ENCODE measurements around the gene GLIPR2.
A peak's percentile ranks its signal among the peaks of the same experiment; 100 is the strongest.
"Not testable (repeated sequence)": the region's sequence is repeated elsewhere in the genome, so short reads cannot be mapped to it uniquely, and the experiment has no call there.

Gene GLIPR2

GRCh38 chr9:36166168-36166927 lies 29.8 kb downstream of the GLIPR2 start:
- H3K9me3 ChIP-seq (ENCODE audit: control insufficient read depth, low read length): no peaks in the 10 kb centered on the region
- DNase-seq (ENCODE audit: low read depth): peak; percentile 90
- H3K36me3 ChIP-seq (ENCODE audit: control insufficient read depth, insufficient read depth, low read length, severe bottlenecking): peaks cover 5% of the 10 kb centered on the region
- peaks cover 44% of the 10 kb centered on the region for H3K4me1 ChIP-seq (ENCODE audit: control insufficient read depth, insufficient read depth, low read length)
- peak overlapping the region; percentile 85 for H3K9ac ChIP-seq (ENCODE audit: low read length)
- peak overlapping the region; percentile 83 for H3K4me3 ChIP-seq (ENCODE audit: low read length)
- no peaks in the 10 kb centered on the region for H3K27me3 ChIP-seq (replicated peaks; ENCODE audit: control insufficient read depth, insufficient read depth, low read length)

GRCh38 chr9:36169166-36169565 lies 32.6 kb downstream of the GLIPR2 start, which contains the start of gene CCIN:
TSS of gene CCIN (plus strand) at chr9:36169388. CDS start at chr9:36169503, 115 bp downstream.
- Histone ChIP-seq H3K4me1 (ENCODE audit: control insufficient read depth, insufficient read depth, low read length) (peaks cover 18% of the 10 kb centered on the region), H3K9me3 (ENCODE audit: control insufficient read depth, low read length) (no peaks in the 10 kb centered on the region)

GRCh38 chr9:36169708-36170107 lies 33.2 kb downstream of the GLIPR2 start:
- no peak overlapping the region for H3K9ac ChIP-seq (ENCODE audit: low read length)
- no peaks in the 10 kb centered on the region for H3K36me3 ChIP-seq (ENCODE audit: control insufficient read depth, insufficient read depth, low read length, severe bottlenecking)
- peaks cover 13% of the 10 kb centered on the region for H3K4me1 ChIP-seq (ENCODE audit: control insufficient read depth, insufficient read depth, low read length)
- H3K27me3 ChIP-seq (replicated peaks; ENCODE audit: control insufficient read depth, insufficient read depth, low read length): no peaks in the 10 kb centered on the region
- H3K9me3 ChIP-seq (ENCODE audit: control insufficient read depth, low read length): no peaks in the 10 kb centered on the region
- DNase-seq (ENCODE audit: low read depth): no peak
- no peak overlapping the region for H3K4me3 ChIP-seq (ENCODE audit: low read length)

More at GRCh38 chr9:36169166-36169565, 32.6 kb downstream of the GLIPR2 start, which contains the start of gene CCIN:
- Histone ChIP-seq H3K27me3 (replicated peaks; ENCODE audit: control insufficient read depth, insufficient read depth, low read length) (no peaks in the 10 kb centered on the region), H3K36me3 (ENCODE audit: control insufficient read depth, insufficient read depth, low read length, severe bottlenecking) (no peaks in the 10 kb centered on the region), H3K4me3 (ENCODE audit: low read length) (no peak within 1 kb of the TSS), H3K9ac (ENCODE audit: low read length) (no peak within 1 kb of the TSS)
- no peak for DNase-seq (ENCODE audit: low read depth)

- no peak for DNase-seq (ENCODE audit: low read depth)
- no peaks in the 10 kb centered on the region for H3K36me3 ChIP-seq (ENCODE audit: control insufficient read depth, insufficient read depth, low read length, severe bottlenecking)
- no peaks in the 10 kb centered on the region for H3K9me3 ChIP-seq (ENCODE audit: control insufficient read depth, low read length)
- no peak overlapping the region for H3K4me3 ChIP-seq (ENCODE audit: low read length)
- peaks cover 4% of the 10 kb centered on the region for H3K4me1 ChIP-seq (ENCODE audit: control insufficient read depth, insufficient read depth, low read length)
- no peak overlapping the region for H3K9ac ChIP-seq (ENCODE audit: low read length)
- no peaks in the 10 kb centered on the region for H3K27me3 ChIP-seq (replicated peaks; ENCODE audit: control insufficient read depth, insufficient read depth, low read length)
Observed at GRCh38 chr9:36170531-36170930, 34.0 kb downstream of the GLIPR2 start.

- DNase-seq (ENCODE audit: low read depth): no peak
- no peaks in the 10 kb centered on the region for H3K27me3 ChIP-seq (replicated peaks; ENCODE audit: control insufficient read depth, insufficient read depth, low read length)
- no peaks in the 10 kb centered on the region for H3K4me1 ChIP-seq (ENCODE audit: control insufficient read depth, insufficient read depth, low read length)
- H3K36me3 ChIP-seq (ENCODE audit: control insufficient read depth, insufficient read depth, low read length, severe bottlenecking): no peaks in the 10 kb centered on the region
- H3K9me3 ChIP-seq (ENCODE audit: control insufficient read depth, low read length): no peaks in the 10 kb centered on the region
- H3K4me3 ChIP-seq (ENCODE audit: low read length): no peak overlapping the region
- no peak overlapping the region for H3K9ac ChIP-seq (ENCODE audit: low read length)
Observed at GRCh38 chr9:36173861-36174260, 37.3 kb downstream of the GLIPR2 start.

- H3K9me3 ChIP-seq (ENCODE audit: control insufficient read depth, low read length): no peaks in the 10 kb centered on the region
- DNase-seq (ENCODE audit: low read depth): no peak
- H3K27me3 ChIP-seq (replicated peaks; ENCODE audit: control insufficient read depth, insufficient read depth, low read length): no peaks in the 10 kb centered on the region
- no peaks in the 10 kb centered on the region for H3K4me1 ChIP-seq (ENCODE audit: control insufficient read depth, insufficient read depth, low read length)
- H3K36me3 ChIP-seq (ENCODE audit: control insufficient read depth, insufficient read depth, low read length, severe bottlenecking): no peaks in the 10 kb centered on the region
- no peak overlapping the region for H3K4me3 ChIP-seq (ENCODE audit: low read length)
- H3K9ac ChIP-seq (ENCODE audit: low read length): no peak overlapping the region
Observed at GRCh38 chr9:36174271-36174670, 37.7 kb downstream of the GLIPR2 start.

- H3K9me3 ChIP-seq (ENCODE audit: control insufficient read depth, low read length): no peaks in the 10 kb centered on the region
- DNase-seq (ENCODE audit: low read depth): no peak
- H3K9ac ChIP-seq (ENCODE audit: low read length): no peak overlapping the region
- H3K4me1 ChIP-seq (ENCODE audit: control insufficient read depth, insufficient read depth, low read length): no peaks in the 10 kb centered on the region
- no peaks in the 10 kb centered on the region for H3K36me3 ChIP-seq (ENCODE audit: control insufficient read depth, insufficient read depth, low read length, severe bottlenecking)
- H3K4me3 ChIP-seq (ENCODE audit: low read length): no peak overlapping the region
- no peaks in the 10 kb centered on the region for H3K27me3 ChIP-seq (replicated peaks; ENCODE audit: control insufficient read depth, insufficient read depth, low read length)
Observed at GRCh38 chr9:36174731-36175130, 38.2 kb downstream of the GLIPR2 start.

- H3K9ac ChIP-seq (ENCODE audit: low read length); H3K27me3 ChIP-seq (replicated peaks; ENCODE audit: control insufficient read depth, insufficient read depth, low read length); H3K36me3 ChIP-seq (ENCODE audit: control insufficient read depth, insufficient read depth, low read length, severe bottlenecking); DNase-seq (ENCODE audit: low read depth); H3K4me1 ChIP-seq (ENCODE audit: control insufficient read depth, insufficient read depth, low read length); H3K4me3 ChIP-seq (ENCODE audit: low read length); H3K9me3 ChIP-seq (ENCODE audit: control insufficient read depth, low read length): not testable (repeated sequence)
Observed at GRCh38 chr9:36175209-36175608, 38.7 kb downstream of the GLIPR2 start.

- not testable (repeated sequence) for DNase-seq (ENCODE audit: low read depth); H3K4me1 ChIP-seq (ENCODE audit: control insufficient read depth, insufficient read depth, low read length); H3K36me3 ChIP-seq (ENCODE audit: control insufficient read depth, insufficient read depth, low read length, severe bottlenecking); H3K27me3 ChIP-seq (replicated peaks; ENCODE audit: control insufficient read depth, insufficient read depth, low read length); H3K9ac ChIP-seq (ENCODE audit: low read length); H3K9me3 ChIP-seq (ENCODE audit: control insufficient read depth, low read length); H3K4me3 ChIP-seq (ENCODE audit: low read length)
Observed at GRCh38 chr9:36176496-36176895, 40.0 kb downstream of the GLIPR2 start.

GRCh38 chr9:36177571-36177970 lies 41.0 kb downstream of the GLIPR2 start:
- Histone ChIP-seq H3K4me3 (ENCODE audit: low read length) (no peak overlapping the region), H3K9me3 (ENCODE audit: control insufficient read depth, low read length) (no peaks in the 10 kb centered on the region), H3K4me1 (ENCODE audit: control insufficient read depth, insufficient read depth, low read length) (no peaks in the 10 kb centered on the region), H3K27me3 (replicated peaks; ENCODE audit: control insufficient read depth, insufficient read depth, low read length) (no peaks in the 10 kb centered on the region), H3K36me3 (ENCODE audit: control insufficient read depth, insufficient read depth, low read length, severe bottlenecking) (no peaks in the 10 kb centered on the region), H3K9ac (ENCODE audit: low read length) (no peak overlapping the region)
- no peak for DNase-seq (ENCODE audit: low read depth)

GRCh38 chr9:36180243-36180642 lies 43.7 kb downstream of the GLIPR2 start:
- H3K9ac ChIP-seq (ENCODE audit: low read length); H3K36me3 ChIP-seq (ENCODE audit: control insufficient read depth, insufficient read depth, low read length, severe bottlenecking); DNase-seq (ENCODE audit: low read depth); H3K9me3 ChIP-seq (ENCODE audit: control insufficient read depth, low read length); H3K4me3 ChIP-seq (ENCODE audit: low read length); H3K27me3 ChIP-seq (replicated peaks; ENCODE audit: control insufficient read depth, insufficient read depth, low read length); H3K4me1 ChIP-seq (ENCODE audit: control insufficient read depth, insufficient read depth, low read length): not testable (repeated sequence)

GRCh38 chr9:36187414-36187813 lies 50.9 kb downstream of the GLIPR2 start:
- peak overlapping the region; percentile 13 for H3K9ac ChIP-seq (ENCODE audit: low read length)
- DNase-seq (ENCODE audit: low read depth): peak; percentile 25
- no peaks in the 10 kb centered on the region for H3K27me3 ChIP-seq (replicated peaks; ENCODE audit: control insufficient read depth, insufficient read depth, low read length)

More at GRCh38 chr9:36187414-36187813, 50.9 kb downstream of the GLIPR2 start:
- Histone ChIP-seq H3K36me3 (ENCODE audit: control insufficient read depth, insufficient read depth, low read length, severe bottlenecking) (no peaks in the 10 kb centered on the region), H3K4me3 (ENCODE audit: low read length) (no peak overlapping the region), H3K4me1 (ENCODE audit: control insufficient read depth, insufficient read depth, low read length) (peaks cover 22% of the 10 kb centered on the region), H3K9me3 (ENCODE audit: control insufficient read depth, low read length) (no peaks in the 10 kb centered on the region)
